Left lung (tissue), 8 donors: Measurements from ENCODE around the gene ANKRD28. TPM values are rescaled to one million over a fixed set of nuclear protein-coding genes. Genes with fewer than 3 reads are reported as not detected.

ENCODE experiments used
- microRNA-seq, 2 donors: library from miRNA; unstranded; fragments of <30 nt; microRNA quantifications; one replicate each; pipeline ENCODE4, GENCODE V29; 2019
- polyA plus RNA-seq, 6 donors: library from polyadenylated mRNA; unstranded; fragments of 120-200 nt; gene quantifications; one replicate each; pipeline ENCODE4 v1.2.1, GENCODE V29; 2013; ENCODE audit not compliant: insufficient read length in 6 of 6
- total RNA-seq, 2 donors: library from RNA; stranded (reverse); fragmentation: NEBNext Ultra II Directional; extraction: Animal tissue kit (Norgen Biotek cat#: 25700); gene quantifications; one replicate each; pipeline ENCODE4 v1.2.1, GENCODE V29; 2021
- donor health status: DM: no; HTN: yes; CAD: no.
- donor health status: DM: no; HTN: no; CAD: no.

Gene ANKRD28
- total and polyA plus RNA-seq, 8 donors = 36.6 to 60.0 (median 47.2) TPM

Small RNA genes lying within 50 kb of the gene (microRNA-seq; reads per million reads assigned to microRNA genes)
- gene MIR3134 = 0 reads per million in 2 donors

Other genes with a start within 250 kb of the ANKRD28 start
- gene HACL1, start 196.4 kb downstream of the ANKRD28 start, total RNA-seq = 10 to 100 TPM; 15.5 to 15.6 TPM
- gene HACL1, start 196.4 kb downstream of the ANKRD28 start, polyA plus RNA-seq = 10 to 100 TPM; 17.3 to 24.6 (median 20.0) TPM
- 10 to 100 TPM; 16.3 to 21.2 TPM for gene BTD, start 196.2 kb downstream of the ANKRD28 start, total RNA-seq
- 10 to 100 TPM; 13.5 to 17.9 (median 16.6) TPM for gene BTD, start 196.2 kb downstream of the ANKRD28 start, polyA plus RNA-seq